B cell (primary cell): Measurements from ENCODE around the gene HCN2. TPM values are rescaled to one million over a fixed set of nuclear protein-coding genes. Genes with fewer than 3 reads are reported as not detected.

ENCODE experiments used
- ATAC-seq: fragments of 200-7000 bp; cut with Tn5 transposase; one replicate; pipeline ENCODE4 v1.10.0; 2021; ENCODE audit warnings: low read depth, mild to moderate bottlenecking, moderate number of reproducible peaks, moderate library complexity
- CTCF ChIA-PET: fragments of 350-600 bp; sonication (Branson Sonifier 250); formaldehyde crosslinking; loops from one replicate; lab custom pipeline; 2021; ENCODE audit warnings: antibody characterized with exemption, inconsistent platforms; lab: Charles Lee
- POLR2A ChIA-PET: fragments of 350-600 bp; sonication (Branson Sonifier 250); formaldehyde crosslinking; loops from one replicate; lab custom pipeline; 2021; ENCODE audit warnings: antibody characterized with exemption; lab: Charles Lee
- DNase-seq: peaks from one replicate; pipeline ENCODE4 v3.0.0; 2013
- H2AFZ ChIP-seq: 2 replicates; pipeline ENCODE4 v1.6.1; 2012; ENCODE audit warnings: mild to moderate bottlenecking, low read depth, low read length; ENCODE audit not compliant: insufficient read depth, poor library complexity, severe bottlenecking
- H3K27ac ChIP-seq, 2 donors: 1 replicate in 1 of 2; 2 replicates in 1 of 2; pipeline ENCODE4 v1.5.1; 2012 to 2013; ENCODE audit warnings: low read length in 2 of 2, mild to moderate bottlenecking in 2 of 2, moderate library complexity in 1 of 2
- H3K27me3 ChIP-seq, 4 experiments: fragments of 200-600 bp in 1 of 4; sonication (generic) in 1 of 4; replicated peaks in 1 of 4; 1 replicate in 2 of 4; 2 replicates in 2 of 4; pipeline versions ENCODE4 v1.6.1 to v1.7.0; 2013 to 2016; ENCODE audit warnings: low read length in 3 of 4, mild to moderate bottlenecking in 2 of 4, mixed read lengths in 1 of 4, moderate library complexity in 1 of 4; ENCODE audit not compliant: insufficient read depth in 4 of 4, control insufficient read depth in 3 of 4; ENCODE audit errors: control extremely low read depth in 1 of 4
- H3K36me3 ChIP-seq, 2 experiments: replicated peaks in 1 of 2; 1 replicate in 1 of 2; 2 replicates in 1 of 2; pipeline versions ENCODE4 v1.6.1 to v1.7.1; 2013; ENCODE audit warnings: low read length in 1 of 2; ENCODE audit not compliant: insufficient read depth in 2 of 2, control insufficient read depth in 1 of 2; ENCODE audit errors: control extremely low read depth in 1 of 2, extremely low read depth in 1 of 2
- H3K4me1 ChIP-seq, 2 donors: fragments of 200-600 bp in 1 of 2; sonication (generic) in 1 of 2; 1 replicate in 1 of 2; 2 replicates in 1 of 2; pipeline versions ENCODE4 v1.5.1 to v1.6.1; 2013 to 2017; ENCODE audit warnings: low read length in 2 of 2; ENCODE audit not compliant: control insufficient read depth in 2 of 2, insufficient read depth in 2 of 2
- H3K4me2 ChIP-seq: replicated peaks from 2 replicates; pipeline ENCODE3; 2012; ENCODE audit warnings: mild to moderate bottlenecking, low read depth, low read length; ENCODE audit not compliant: poor library complexity, severe bottlenecking
- H3K4me3 ChIP-seq, 5 experiments: fragments of 200-600 bp in 1 of 5; sonication (generic) in 1 of 5; 1 replicate in 3 of 5; 2 replicates in 2 of 5; pipeline versions ENCODE4 v1.5.1 to v1.7.0; 2011 to 2016; ENCODE audit warnings: low read length in 4 of 5, mild to moderate bottlenecking in 4 of 5, low read depth in 2 of 5, control low read depth in 1 of 5, moderate library complexity in 1 of 5; ENCODE audit not compliant: insufficient read depth in 1 of 5; ENCODE audit errors: control extremely low read depth in 1 of 5, extremely low read depth in 1 of 5
- H3K79me2 ChIP-seq: fragments of 200-600 bp; sonication (generic); one replicate; pipeline ENCODE4 v1.6.0; 2016; ENCODE audit warnings: low read length; ENCODE audit not compliant: control insufficient read depth, insufficient read depth
- H3K9ac ChIP-seq: fragments of 200-600 bp; sonication (generic); 2 replicates; pipeline ENCODE4 v1.6.1; 2017; ENCODE audit warnings: mild to moderate bottlenecking, low read length, moderate library complexity
- H3K9me3 ChIP-seq, 3 donors: one replicate each; pipeline versions ENCODE4 v1.6.1 to v1.7.1; 2013; ENCODE audit warnings: low read length in 2 of 3; ENCODE audit not compliant: control insufficient read depth in 2 of 3, insufficient read depth in 1 of 3; ENCODE audit errors: control extremely low read depth in 1 of 3
- H4K20me1 ChIP-seq: 2 replicates; pipeline ENCODE4 v1.6.0; 2012; ENCODE audit warnings: mild to moderate bottlenecking, low read length; ENCODE audit not compliant: insufficient read depth, control insufficient read depth, poor library complexity, severe bottlenecking
- H3K27ac Mint-ChIP-seq: one replicate; pipeline ENCODE4 v1.8.0; 2021; ENCODE audit warnings: mixed read lengths
- H3K27me3 Mint-ChIP-seq: one replicate; pipeline ENCODE4 v1.8.0; 2021; ENCODE audit warnings: mixed read lengths
- H3K4me1 Mint-ChIP-seq: one replicate; pipeline ENCODE4 v1.8.0; 2021; ENCODE audit warnings: mixed read lengths
- H3K4me3 Mint-ChIP-seq: one replicate; pipeline ENCODE4 v1.8.0; 2021; ENCODE audit warnings: mixed read lengths
- H3K9me3 Mint-ChIP-seq: one replicate; pipeline ENCODE4 v1.8.0; 2022; ENCODE audit warnings: mixed read lengths; ENCODE audit not compliant: insufficient read depth
- EZH2 ChIP-seq: IDR thresholded peaks from 2 replicates; pipeline ENCODE4 v1.6.1; 2012; ENCODE audit warnings: borderline replicate concordance, low read depth, mild to moderate bottlenecking, moderate library complexity, low read length; ENCODE audit not compliant: insufficient read depth, poor library complexity, severe bottlenecking
- WGBS: methylation state at CpG from one replicate; pipeline ENCODE4 v1.1.5; 2013; ENCODE audit warnings: missing lambda C conversion rate; ENCODE audit not compliant: insufficient coverage; 5-methylcytosine and 5-hydroxymethylcytosine counted together
- intact Hi-C: fragments of 100-400 bp; cut with micrococcal nuclease; formaldehyde crosslinking; loops from one replicate; pipeline ENCODE4 v1.10.0; 2022
- polyA plus RNA-seq: library from polyadenylated mRNA; depleted of rRNA; stranded (reverse); fragments of >200 nt; gene quantifications from 2 replicates; pipeline ENCODE4 v1.2.3, GENCODE V29; 2012
- total RNA-seq, 2 donors: library from RNA; stranded (reverse); fragments of 120-200 nt in 1 of 2; gene quantifications; 1 replicate in 1 of 2; 2 replicates in 1 of 2; pipeline versions ENCODE4 v1.2.3 to v1.2.4, GENCODE V29; 2013 to 2022
- TF ChIP-seq, protein P1 (sequence below): fragments of 200-600 bp; IDR thresholded peaks from one replicate; pipeline ENCODE4 v1.8.0; 2022; ENCODE audit warnings: antibody characterized with exemption, mild to moderate bottlenecking

Gene HCN2
- total and polyA plus RNA-seq, 2 donors (not counting 1 experiment from before 2014, with no cell fraction given): 0.27 to 0.57 TPM

DNA sequence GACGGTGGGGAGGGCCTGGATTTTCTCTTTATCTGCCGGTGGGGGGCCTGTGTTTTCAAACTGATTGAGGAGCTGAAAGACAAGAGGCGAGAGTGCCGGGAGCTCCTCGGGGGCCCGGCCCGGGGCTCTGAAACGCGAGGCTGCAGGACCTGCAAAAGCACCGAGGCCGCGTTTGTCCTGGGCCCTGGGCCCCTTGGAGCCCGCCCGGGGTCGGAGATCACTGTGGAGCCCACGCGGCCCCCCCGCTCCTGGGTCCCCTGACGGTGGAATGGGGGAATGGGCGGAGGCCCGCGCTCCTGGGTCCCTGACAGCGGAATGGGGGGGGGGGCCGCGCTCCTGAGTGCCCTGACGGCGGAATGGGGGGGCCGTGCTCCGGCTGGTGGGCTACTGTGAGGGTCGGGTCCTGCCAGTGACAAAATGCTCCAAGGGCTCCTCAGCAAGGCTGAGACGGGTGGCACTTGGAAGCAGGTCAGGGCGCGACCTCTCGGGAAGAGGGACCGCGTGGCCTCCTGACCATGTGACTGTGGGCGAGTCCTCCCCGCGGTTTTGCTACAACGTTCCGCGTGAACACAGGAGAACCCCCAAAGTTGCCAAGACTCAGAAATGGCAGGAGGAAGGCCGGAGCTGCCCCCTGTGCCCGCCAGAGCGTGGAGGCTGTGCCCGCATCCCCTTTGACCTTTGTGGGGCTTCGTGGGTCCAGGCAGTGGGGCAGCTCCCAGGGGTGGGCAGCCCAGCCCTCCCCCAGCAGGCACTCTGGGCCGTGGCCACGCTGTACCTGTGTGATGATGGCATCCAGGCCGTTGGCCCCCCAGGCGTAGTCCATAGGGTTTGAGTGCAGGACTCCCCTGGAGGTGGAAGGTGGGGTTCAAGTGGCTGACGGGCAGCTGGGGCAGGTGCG lies 59.5 kb downstream of the HCN2 start:
- H3K9me3 ChIP-seq: no peaks in the 10 kb centered on the region
- H3K9ac ChIP-seq: no peak overlapping the region
- no peaks in the 10 kb centered on the region for H3K4me1 ChIP-seq
- H2AFZ ChIP-seq: no peak overlapping the region
- H3K4me1 Mint-ChIP-seq: peaks cover 8% of the 10 kb centered on the region
- CTCF ChIA-PET: no interaction called here
- TF ChIP-seq, protein P1, sequence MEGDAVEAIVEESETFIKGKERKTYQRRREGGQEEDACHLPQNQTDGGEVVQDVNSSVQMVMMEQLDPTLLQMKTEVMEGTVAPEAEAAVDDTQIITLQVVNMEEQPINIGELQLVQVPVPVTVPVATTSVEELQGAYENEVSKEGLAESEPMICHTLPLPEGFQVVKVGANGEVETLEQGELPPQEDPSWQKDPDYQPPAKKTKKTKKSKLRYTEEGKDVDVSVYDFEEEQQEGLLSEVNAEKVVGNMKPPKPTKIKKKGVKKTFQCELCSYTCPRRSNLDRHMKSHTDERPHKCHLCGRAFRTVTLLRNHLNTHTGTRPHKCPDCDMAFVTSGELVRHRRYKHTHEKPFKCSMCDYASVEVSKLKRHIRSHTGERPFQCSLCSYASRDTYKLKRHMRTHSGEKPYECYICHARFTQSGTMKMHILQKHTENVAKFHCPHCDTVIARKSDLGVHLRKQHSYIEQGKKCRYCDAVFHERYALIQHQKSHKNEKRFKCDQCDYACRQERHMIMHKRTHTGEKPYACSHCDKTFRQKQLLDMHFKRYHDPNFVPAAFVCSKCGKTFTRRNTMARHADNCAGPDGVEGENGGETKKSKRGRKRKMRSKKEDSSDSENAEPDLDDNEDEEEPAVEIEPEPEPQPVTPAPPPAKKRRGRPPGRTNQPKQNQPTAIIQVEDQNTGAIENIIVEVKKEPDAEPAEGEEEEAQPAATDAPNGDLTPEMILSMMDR: no peak
- no peak for TF ChIP-seq EZH2
- H3K4me2 ChIP-seq: no peak overlapping the region
- H4K20me1 ChIP-seq: peaks cover 92% of the 10 kb centered on the region
- ATAC-seq: no peak
- DNase-seq: no peak
- H3K27ac ChIP-seq: no peak overlapping the region
- peaks cover 41% of the 10 kb centered on the region for H3K79me2 ChIP-seq
- H3K4me3 ChIP-seq: no peak overlapping the region
- no peaks in the 10 kb centered on the region for H3K9me3 Mint-ChIP-seq
- intact Hi-C loops: no loop called here
- POLR2A ChIA-PET: interaction anchor here (0.6 to 1.3 kb wide), 2 partner anchors 11 to 14 kb away, joined by 3 to 6 read pairs; partner anchors contain the start of gene RNF126
- no peaks in the 10 kb centered on the region for H3K27me3 Mint-ChIP-seq
- peaks cover 0 to 63% of the 10 kb centered on the region in 2 experiments for H3K36me3 ChIP-seq
- H3K4me3 Mint-ChIP-seq: no peak overlapping the region
- H3K27me3 ChIP-seq: no peaks in the 10 kb centered on the region
- 95% methylated on average over 46 of the region's 53 CpGs for WGBS
- no peak overlapping the region for H3K27ac Mint-ChIP-seq

DNA sequence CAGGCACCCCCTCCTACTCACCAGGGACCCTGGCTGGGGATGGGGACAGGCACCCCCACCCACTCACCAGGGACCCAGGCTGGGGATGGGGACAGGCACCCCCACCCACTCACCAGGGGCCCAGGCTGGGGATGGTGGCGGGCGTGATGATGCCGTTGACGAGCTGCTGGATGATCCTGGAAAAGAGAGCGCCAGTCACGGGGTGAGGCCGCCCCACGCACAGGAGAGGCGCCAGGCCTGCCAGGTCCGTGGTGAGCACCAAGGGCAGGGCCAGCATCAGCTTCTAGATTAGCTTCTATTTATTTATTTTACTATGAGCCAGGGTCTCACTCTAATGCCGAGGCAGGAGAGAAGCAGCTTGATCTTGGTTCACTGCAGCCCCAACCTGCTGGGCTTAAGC lies 60.4 kb downstream of the HCN2 start:
- H3K4me1 Mint-ChIP-seq: peaks cover 12% of the 10 kb centered on the region
- Histone ChIP-seq H3K4me2 (no peak overlapping the region), H2AFZ (no peak overlapping the region), H3K9me3 (no peaks in the 10 kb centered on the region), H3K79me2 (peaks cover 51% of the 10 kb centered on the region), H3K27ac (no peak overlapping the region), H3K4me3 (no peak overlapping the region), H4K20me1 (peaks cover 94% of the 10 kb centered on the region), H3K4me1 (no peaks in the 10 kb centered on the region), H3K9ac (no peak overlapping the region), H3K36me3 (peaks cover 0 to 56% of the 10 kb centered on the region in 2 experiments), H3K27me3 (no peaks in the 10 kb centered on the region)
- TF ChIP-seq, protein P1: no peak
- no peak for TF ChIP-seq EZH2
- H3K27me3 Mint-ChIP-seq: no peaks in the 10 kb centered on the region
- 97% methylated on average over 8 of the region's 11 CpGs for WGBS
- DNase-seq: no peak
- no peak overlapping the region for H3K4me3 Mint-ChIP-seq
- H3K27ac Mint-ChIP-seq: no peak overlapping the region
- CTCF ChIA-PET: no interaction called here
- H3K9me3 Mint-ChIP-seq: no peaks in the 10 kb centered on the region
- no peak for ATAC-seq
- POLR2A ChIA-PET: interaction anchor here (0.8 kb wide), 1 partner anchor 9 kb away, joined by 3 read pairs; no protein-coding TSS in a partner anchor
- intact Hi-C loops: no loop called here
